ENCODE results near the gene CWF19L1.
A peak's percentile ranks its signal among the peaks of the same experiment; 100 is the strongest.

Gene CWF19L1

DNA sequence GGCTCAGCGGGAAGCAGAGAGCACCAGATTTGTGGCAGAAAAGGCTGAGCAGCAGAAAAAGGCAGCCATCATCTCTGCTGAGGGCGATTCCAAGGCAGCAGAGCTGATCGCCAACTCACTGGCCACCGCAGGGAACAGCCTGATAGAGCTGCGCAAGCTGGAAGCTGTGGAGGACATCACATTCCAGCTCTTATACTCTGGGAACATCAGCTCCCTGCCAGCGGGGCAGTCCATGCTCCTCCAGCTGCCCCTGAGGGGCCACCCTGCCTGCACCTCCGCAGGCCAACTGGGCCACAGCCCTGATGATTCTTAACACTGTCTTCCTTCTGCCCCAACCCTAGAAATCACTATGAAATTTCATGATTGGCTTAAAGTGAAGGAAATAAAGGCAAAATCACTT is 18.6 kb downstream of the CWF19L1 start:
- no peak for DNase-seq

DNA sequence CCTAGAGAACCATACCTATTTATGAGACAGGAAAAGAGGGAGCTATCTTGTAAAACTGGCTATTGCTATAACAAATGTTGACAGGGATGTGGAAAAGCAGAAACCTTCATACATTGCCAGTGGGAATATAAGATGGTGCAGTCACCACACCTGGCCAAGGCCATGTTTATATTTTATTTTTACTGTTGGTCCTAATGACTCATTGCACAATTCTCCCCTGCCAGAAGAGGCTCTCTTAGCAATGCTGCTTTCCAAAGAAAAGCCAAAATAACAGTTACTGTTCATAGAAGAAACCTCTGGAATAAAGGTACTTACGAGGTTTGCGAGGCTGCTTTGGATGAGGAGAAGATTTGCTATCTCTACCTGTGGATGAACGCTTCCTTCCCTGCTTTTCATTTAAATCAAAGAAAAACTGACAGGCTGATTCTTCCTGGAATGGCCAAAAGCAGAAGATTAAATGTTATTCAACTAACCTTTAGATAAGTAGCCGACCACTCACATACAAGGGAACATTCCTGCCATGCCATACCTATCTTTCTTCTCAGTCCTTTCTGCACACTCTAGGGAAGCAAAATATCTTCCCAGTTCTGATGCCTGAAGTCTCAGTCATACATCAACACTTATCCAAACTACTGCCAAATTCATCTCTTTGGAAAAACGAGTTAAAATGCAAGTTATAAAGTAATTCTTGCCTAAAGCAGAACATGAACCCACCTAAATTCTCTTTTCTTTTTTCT is 21.8 kb downstream of the CWF19L1 start:
- no peak for DNase-seq

DNA sequence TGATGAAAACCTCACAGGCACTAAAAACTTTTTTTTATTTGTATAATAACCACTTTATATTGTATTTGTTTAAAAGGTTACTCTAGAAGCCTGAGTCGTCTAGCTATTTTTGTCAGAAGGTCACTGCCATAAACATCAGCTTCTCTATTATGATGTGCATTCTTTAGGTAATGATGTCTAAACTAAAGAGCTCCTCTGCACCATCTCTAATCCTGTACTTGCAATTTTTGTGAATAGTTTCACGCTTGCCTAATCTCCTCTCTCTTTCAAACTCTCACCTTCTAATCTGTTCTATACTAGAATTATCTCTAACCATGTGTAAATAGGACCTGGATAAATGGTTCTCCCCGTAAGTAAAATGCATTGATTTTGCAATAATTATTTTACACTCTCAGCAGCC is 27.6 kb downstream of the CWF19L1 start:
- DNase-seq = no peak

DNA sequence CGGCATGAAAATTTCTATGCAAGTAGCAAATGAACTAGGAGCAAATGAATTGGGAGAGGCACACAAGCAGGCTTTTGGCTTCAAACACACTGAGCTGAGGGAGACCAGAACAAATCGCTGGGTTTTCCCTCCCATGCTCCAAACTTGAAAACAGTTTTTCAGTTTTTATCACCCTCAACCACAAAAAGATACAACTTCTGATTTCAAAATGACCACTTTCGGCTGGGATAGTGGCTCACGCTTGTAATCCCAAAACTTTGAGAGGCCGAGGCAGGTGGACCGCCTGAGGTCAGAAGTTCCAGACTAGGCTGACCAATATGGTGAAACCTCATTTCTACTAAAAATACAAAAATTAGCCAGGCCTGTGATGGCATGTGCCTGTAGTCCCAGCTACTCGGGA is 29.0 kb downstream of the CWF19L1 start:
- no peak for DNase-seq

DNA sequence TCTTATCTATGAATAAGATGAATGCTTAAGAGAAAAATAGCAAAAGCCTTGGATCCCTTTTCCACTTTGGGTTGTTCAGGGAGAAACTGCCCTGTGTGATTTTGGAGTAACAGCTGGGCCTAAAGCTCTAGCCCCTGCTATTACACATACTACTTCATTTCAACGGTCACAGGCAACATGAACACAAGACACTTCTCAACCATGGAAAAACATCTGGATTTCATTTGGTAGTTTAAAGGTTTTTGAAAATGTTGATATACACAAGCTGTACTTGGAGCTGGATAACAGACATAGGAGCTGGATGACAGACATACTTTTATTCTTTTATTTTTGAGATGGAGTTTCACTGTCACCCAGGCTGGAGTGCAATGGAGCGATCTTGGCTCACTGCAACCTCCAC is 35.3 kb downstream of the CWF19L1 start:
- no peak for DNase-seq

DNA sequence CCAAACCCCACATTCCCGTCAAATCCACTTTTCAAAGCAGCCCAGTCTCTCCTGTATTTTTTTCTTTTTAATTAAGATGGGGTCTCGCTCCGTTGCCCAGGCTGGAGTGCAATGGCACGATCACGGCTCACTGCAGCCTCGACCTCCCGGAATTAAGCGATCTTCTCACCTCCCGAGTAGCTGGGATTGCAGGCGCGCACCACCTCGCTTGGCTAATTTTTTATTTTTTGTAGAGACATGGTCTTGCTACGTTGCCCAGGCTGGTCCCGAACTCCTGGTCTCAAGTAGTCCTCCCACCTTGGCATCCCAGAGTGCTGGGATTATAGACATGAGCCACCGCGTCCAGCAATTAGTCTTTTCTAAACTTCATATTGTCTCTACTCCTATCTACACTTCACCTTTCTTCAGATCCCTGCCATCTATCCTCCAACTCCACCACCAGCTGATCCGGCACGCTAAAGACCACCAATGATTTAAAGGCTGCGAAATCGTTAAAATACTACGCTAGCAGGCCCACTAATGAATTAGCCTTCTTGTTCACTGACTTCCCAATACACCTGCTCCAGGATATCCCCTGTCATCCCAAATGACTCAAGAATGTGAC is 37.5 kb downstream of the CWF19L1 start:
- DNase-seq = peak in 1 of 2 donors; percentile 2

DNA sequence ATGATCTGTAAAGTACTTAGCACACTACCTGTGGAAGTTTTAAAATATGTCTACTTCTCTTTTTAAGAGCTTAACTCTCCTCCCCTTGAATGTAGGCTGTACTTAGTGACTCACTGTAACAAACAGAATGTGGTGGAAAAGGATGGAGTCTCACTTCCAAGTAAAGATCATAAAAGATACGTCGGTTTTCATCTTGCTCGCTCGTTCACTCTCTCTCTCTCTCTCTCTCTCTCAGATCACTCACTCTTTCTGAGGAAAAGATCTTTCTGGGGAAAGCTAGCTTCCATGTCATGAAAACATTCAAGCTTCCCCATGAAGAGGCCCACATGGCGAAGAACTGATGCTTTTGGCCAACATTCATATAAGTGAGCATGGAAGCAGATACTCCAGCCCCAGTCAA is 43.6 kb downstream of the CWF19L1 start:
- DNase-seq = no peak

DNA sequence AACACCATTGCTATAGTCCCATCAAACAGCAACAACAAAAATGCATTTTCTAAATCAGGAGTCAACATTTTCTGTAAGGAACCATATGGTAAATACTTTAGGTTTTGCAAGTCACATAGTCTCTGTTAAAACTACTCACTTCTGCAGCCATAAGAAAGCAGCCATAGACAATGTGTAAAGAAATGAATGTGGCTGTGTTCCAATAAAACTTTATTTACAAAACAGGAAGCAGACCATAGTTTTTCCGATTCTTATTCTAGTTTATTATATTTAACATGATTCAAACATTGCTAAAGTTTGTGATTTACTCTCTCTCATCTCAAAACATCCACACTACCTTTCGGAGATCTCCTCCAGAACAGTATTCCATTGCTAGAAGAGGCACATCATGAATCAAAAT is 44.9 kb downstream of the CWF19L1 start:
- DNase-seq = no peak

DNA sequence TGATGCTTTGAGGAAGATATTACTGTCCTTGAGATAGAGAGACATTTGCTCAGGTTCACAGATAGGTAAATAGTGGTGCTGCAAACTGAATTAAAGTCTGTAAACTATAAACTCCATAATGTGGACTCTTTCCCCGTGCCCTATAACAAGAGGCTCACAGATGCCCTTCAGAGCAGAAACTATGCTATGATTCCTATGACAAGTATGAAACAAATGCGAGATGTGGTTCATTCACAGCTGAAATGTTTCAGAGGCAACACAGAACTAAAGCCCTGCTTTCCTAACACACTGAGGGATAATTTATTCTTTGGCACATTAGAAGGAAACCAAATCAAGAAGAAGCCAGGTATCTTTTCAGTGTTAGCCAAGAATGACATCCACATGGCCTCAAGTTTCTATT is 51.4 kb downstream of the CWF19L1 start:
- no peak for DNase-seq

DNA sequence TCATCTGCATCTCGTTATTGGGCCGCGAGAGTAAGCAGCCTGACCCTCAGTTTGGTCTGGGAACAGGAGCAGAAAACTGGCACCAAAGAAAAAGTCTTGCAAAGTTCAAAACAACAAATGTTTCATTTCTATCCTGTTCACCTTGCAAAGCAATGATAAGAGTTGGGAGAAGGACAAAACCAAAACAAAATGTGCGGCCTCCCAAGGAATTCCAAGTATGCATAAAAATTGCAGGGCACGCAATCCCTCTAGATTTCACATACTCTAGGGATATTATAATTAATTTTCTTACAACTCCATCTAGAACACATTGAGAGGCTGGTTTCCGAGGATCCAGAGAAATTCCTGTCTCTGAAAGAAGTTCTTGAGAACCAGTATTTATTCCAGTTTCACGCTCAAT is 58.1 kb downstream of the CWF19L1 start:
- DNase-seq = no peak

DNA sequence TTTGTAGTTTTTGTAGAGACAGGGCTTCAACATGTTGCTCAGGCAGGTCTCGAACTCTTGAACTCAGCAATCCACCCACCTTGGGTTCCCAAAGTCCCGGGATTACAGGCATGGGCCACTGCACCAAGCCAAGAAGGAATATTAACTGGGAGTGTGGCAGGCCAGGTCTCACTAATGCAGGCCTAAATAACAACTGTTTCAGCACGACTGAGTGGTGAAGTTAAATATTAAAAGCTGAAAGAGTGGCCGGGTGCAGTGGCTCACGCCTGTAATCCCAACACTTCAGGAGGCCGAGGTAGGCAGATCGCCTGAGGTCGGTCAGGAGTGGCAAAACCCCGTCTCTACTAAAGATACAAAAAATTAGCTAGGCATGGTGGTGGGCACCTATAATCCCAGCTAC is 59.2 kb downstream of the CWF19L1 start:
- DNase-seq = no peak

DNA sequence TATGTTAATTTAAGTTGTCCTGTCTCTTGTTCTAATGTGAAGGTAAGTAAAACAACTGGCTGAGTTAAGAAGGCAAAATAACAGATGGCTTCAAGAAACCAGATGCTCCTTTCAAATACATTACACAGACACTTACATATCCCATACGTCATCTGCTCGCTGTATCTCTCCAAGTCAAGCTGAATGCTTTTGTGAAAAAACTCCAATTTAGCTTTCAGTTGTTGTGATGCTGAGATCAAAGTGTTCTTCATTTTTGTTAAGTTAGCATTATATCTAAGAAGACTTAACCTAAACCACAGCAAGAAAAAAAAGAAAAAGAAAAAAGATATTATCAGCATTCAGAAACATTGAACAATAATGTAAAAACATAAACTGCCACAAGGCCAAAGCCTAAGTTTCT is 63.1 kb downstream of the CWF19L1 start:
- DNase-seq = peak in 1 of 2 donors; percentile 49

DNA sequence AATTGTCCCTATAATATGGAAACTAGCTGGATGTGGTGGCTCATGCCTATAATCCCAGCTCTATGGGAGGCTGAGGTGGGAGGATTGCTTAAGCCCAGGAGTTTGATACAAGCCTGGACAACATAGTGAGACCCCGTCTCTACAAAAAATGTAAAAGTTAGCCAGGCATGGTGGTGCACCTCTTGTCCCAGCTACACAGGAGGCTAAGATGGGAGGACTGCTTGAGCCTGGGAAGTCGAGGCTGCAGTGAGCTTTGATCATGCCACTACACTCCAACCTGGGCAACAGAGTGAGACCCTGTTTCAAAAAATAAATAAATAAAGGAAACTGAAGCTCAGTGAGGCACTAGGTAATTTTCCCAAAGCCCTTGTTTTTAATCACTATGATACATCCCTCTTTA is 65.9 kb downstream of the CWF19L1 start:
- DNase-seq = no peak

DNA sequence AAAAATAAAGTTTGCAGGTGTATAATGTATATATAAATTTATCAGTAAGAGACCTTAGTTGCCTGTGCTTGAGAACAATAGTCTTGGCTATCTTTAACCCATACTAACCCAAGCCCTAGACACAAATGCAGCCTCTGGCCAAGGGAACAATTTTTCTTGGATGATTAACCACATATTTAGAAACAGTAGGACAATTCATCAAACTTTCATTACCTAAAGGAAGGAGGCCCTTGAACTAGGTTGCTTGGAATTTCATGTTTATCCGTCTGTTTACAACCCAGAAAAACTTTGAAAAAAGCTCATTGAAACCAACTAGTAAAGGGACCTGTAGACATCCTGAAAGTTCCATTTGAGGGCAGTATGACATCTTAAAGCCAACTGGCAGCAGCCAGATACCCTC is 72.7 kb downstream of the CWF19L1 start:
- no peak for DNase-seq

DNA sequence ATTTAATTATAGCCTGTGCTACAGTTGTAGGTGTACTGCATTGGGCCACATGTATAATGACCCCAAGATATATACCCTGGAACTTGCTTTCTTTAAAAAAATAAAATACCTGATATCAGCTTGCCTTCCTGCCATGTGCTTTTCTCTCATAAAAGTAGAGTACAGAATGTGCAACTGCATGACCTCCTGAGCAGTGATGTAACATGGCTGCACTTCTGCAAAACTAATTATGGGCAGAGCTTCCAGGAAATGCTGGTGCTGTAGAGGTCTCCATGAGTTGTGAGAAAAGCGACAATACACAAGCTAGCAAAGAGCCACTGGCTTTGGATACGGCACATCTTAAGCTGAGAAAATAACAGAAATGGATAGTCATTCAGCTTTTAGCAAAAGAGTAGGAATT is 75.1 kb downstream of the CWF19L1 start:
- peak in 1 of 2 donors; percentile 27 for DNase-seq

DNA sequence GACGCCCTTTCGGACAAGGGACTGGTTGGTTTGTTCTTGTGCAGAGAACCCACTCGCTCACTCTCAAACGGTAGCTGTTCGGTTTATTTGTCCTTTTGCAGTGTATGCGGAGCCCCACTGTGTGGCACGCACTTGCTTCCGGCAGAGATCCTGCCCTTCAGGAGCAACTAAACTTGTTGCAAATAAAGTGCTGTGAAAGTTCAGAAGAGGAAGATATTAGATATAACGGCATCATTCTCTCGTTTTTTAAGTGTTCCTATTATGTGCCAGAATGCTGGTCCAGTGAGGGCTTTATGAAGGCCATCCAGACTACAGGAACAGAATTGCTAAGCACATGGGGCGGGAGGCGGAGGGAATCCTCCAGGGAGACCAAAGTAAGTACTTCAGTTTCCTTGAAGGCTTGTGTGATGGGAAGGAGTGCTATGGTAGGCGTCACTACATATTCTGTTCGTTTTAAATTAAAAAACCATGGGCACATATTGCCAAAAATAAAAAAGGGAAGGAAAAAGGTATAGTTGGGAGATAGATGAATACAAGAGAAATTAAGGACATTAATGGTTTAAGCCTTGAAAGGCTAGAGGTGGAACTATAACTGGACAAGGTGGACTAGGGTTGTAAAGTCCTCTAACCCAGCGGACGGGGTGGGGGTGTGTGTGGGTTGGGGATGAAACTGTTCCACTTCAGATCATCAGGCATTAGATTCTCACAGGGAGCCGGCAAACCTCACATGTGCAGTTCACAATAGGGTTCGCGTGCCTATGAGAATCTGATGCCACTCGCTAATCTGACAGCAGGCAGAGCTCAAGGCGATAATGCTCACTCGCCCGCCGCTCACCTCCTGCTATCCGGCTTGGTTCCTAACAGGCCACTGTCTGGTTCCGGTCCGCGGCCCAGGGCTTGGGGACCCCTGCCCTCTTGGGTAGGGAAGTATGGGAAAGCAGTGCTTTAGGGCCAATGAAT is 80.9 kb downstream of the CWF19L1 start:
- no peak for DNase-seq

DNA sequence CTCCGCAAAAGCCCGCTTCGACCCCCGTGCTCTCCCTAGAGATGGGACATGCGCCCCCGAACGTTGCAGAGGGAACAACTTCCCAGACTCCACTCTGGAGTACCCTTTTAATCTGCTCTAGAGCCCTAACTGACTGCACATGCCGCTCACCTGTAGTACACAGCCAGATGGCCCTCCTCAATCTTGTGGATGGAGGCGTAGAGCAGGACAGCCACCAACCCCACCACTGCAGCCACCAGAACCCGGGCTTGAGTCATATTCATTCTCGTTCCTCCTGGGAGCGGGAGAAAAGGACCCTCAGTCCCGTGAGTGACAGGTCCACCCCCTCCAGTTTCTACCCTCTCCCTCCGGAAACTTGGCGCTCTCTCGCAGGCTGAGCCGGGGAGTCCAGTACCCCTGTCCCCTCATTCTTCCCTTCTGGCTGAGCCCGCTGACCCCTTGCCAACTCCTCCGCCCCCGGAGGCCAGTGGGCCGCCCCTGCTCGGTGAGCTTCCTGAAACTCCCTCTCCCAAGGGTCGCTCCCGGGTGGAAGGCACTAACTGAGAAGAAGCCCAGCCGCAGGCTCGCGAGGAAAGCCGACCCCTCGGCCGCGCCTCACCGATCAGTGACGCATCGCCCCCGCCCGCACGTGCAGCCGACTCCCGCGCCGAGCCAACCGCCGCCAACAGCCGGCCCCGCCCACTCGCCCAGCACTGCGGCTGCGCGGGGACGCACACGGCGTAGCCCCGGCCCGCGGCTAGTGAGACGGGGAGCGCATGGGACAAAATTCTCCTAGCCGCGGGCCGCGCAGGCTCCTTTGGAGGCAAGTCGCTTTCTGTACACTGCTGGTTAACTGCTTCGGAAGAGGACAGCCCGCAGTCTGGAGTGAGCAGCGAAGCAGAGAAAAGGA is 81.8 kb downstream of the CWF19L1 start, which contains the start of gene ERLIN1:
TSS of gene ERLIN1 (minus strand) at position 666 of the 889 bp plus-strand sequence. CDS start at position 263, 403 bp downstream.
- DNase-seq = peak; percentile 89 to 90

DNA sequence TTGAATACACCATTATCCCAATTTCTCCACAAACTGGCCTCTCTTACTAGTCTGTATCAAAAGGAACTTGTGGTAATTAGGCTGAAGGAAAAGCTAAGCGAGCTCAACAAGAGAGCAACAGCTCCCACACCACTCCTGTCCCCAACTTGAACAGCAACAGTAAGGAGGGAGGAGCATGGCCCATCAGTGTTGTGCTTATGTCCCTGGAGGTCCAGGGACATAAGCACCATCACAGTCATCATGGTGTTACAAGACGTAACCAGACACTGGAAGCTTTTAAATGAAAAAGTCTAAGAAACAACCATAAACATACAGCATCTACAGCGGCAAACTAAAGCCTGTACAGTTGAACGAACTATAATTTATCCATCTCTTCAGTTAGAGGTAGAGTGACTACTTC is 82.6 kb downstream of the CWF19L1 start:
- no peak for DNase-seq

DNA sequence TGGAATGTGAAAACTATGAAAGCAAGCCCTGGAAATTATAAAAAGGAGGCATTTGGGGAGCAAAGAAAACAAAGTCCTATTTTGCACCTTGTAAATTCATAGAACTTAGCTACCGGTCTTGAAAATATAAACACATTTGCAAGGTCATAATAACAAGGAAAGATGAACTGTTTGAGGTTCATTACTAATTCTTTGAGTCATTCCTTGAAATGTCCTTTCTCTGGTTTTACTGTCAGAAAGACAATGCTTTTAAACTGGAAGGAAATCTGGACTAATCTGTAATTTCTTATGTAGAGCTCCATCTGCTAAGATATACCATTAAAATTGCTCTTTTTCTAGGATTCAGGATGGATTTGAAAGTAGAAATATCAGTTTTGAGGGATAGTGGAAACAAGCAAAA is 83.0 kb downstream of the CWF19L1 start:
- no peak for DNase-seq

DNA sequence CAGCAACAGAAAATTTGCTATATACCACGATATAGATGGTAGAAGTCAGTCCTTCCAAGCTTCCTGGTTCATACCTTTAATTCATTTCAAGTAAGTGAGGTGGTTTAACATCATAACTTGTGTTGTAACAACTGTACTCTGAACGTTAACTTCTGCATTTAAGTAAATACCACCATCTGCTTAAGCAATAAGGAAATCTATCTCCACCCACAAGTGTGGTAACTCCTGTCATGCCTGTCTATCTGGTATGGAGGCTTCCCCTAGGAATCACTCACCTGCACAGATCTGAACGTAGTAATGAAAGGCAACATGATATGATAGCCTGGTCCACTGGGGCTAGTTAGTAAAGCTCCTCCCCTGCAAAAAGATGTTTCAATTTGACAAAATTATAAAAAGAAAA is 84.0 kb downstream of the CWF19L1 start:
- no peak for DNase-seq

DNA sequence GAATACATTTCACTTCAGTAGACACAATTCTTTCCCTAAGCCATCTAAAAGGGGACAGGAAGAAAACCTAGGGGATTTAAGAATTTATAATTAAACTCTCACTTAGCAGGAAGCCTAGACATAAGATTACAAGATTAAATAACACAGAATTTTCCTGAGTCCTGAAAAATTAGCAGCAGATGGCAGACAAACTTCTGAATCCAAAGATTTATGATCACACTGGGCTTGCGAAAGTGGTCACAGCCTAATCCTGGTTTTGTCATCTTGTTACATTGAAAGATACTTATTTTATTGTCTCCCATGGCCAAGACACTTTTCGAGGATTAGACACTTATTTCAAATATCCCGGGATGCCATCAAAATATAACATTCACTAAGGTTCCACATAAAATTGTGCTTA is 84.5 kb downstream of the CWF19L1 start:
- no peak for DNase-seq

Measured in CD4-positive, alpha-beta T cell treated with Interleukin-4 for 1 hour (primary cell).